Measurements from ENCODE around the gene ATP2C1.

The ATP2C1 gene

GRCh38 chr3:130893376-130894129 lies at the start of gene ATP2C1:
Gene ATP2C1 (plus strand): TSS chr3:130894084. CDS start chr3:130894770, 686 bp downstream.
- Mint-ChIP-seq H3K36me3 (ENCODE audit: low read depth) (no peaks in the 10 kb centered on the region), H3K4me1 (peaks cover 44% of the 10 kb centered on the region), H3K27ac (peak within 1 kb of the TSS; percentile 99), H3K4me3 (peak within 1 kb of the TSS; percentile 95), H3K27me3 (ENCODE audit: low read depth, poor library complexity) (peaks cover 4% of the 10 kb centered on the region), H3K9me3 (no peaks in the 10 kb centered on the region)
- TF ChIP-seq CTCF (IDR thresholded peaks at IDR 0.05): no peak
- DNase-seq: peak; percentile 97

GRCh38 chr3:130844462-130844861 lies 49.4 kb upstream of the ATP2C1 start:
- H3K36me3 Mint-ChIP-seq (ENCODE audit: low read depth): no peaks in the 10 kb centered on the region
- no peaks in the 10 kb centered on the region for H3K9me3 Mint-ChIP-seq
- peaks cover 6% of the 10 kb centered on the region for H3K4me1 Mint-ChIP-seq
- H3K27me3 Mint-ChIP-seq (ENCODE audit: low read depth, poor library complexity): peaks cover 4% of the 10 kb centered on the region
- no peak for DNase-seq
- H3K4me3 Mint-ChIP-seq: no peak overlapping the region
- no peak for TF ChIP-seq CTCF (IDR thresholded peaks at IDR 0.05)
- no peak overlapping the region for H3K27ac Mint-ChIP-seq

- Mint-ChIP-seq H3K4me1 (peaks cover 21% of the 10 kb centered on the region), H3K36me3 (ENCODE audit: low read depth) (no peaks in the 10 kb centered on the region), H3K4me3 (no peak overlapping the region), H3K27ac (no peak overlapping the region), H3K9me3 (no peaks in the 10 kb centered on the region), H3K27me3 (ENCODE audit: low read depth, poor library complexity) (peaks cover 4% of the 10 kb centered on the region)
- no peak for TF ChIP-seq CTCF (IDR thresholded peaks at IDR 0.05)
- DNase-seq: no peak
These were observed 47.7 kb upstream of the ATP2C1 start for GRCh38 chr3:130846181-130846580.

GRCh38 chr3:130849091-130849552 lies 44.8 kb upstream of the ATP2C1 start:
- no peak overlapping the region for H3K27ac Mint-ChIP-seq
- peaks cover 4% of the 10 kb centered on the region for H3K27me3 Mint-ChIP-seq (ENCODE audit: low read depth, poor library complexity)
- no peaks in the 10 kb centered on the region for H3K9me3 Mint-ChIP-seq
- no peak for DNase-seq
- TF ChIP-seq CTCF (IDR thresholded peaks at IDR 0.05): no peak
- H3K4me3 Mint-ChIP-seq: no peak overlapping the region
- no peaks in the 10 kb centered on the region for H3K36me3 Mint-ChIP-seq (ENCODE audit: low read depth)
- H3K4me1 Mint-ChIP-seq: peaks cover 21% of the 10 kb centered on the region

GRCh38 chr3:130850044-130850797 lies 43.7 kb upstream of the ATP2C1 start:
- TF ChIP-seq CTCF (IDR thresholded peaks at IDR 0.05): no peak
- Mint-ChIP-seq H3K4me3 (no peak overlapping the region), H3K36me3 (ENCODE audit: low read depth) (no peaks in the 10 kb centered on the region), H3K27me3 (ENCODE audit: low read depth, poor library complexity) (peaks cover 2% of the 10 kb centered on the region), H3K9me3 (no peaks in the 10 kb centered on the region), H3K27ac (no peak overlapping the region), H3K4me1 (peaks cover 21% of the 10 kb centered on the region)
- DNase-seq: no peak

Data from nephron progenitor cell (in vitro differentiated cells).